Lower leg skin (tissue), 4 donors: ENCODE measurements around the gene ERC1. TPM values are rescaled to one million over a fixed set of nuclear protein-coding genes. Genes with fewer than 3 reads are reported as not detected.

Experiments
- DNase-seq, 2 donors: peaks; one replicate each; pipeline ENCODE4 v3.0.0-alpha.2; 2019; ENCODE audit warnings: low spot score in 2 of 2
- H3K4me3 ChIP-seq: fragments of 200-600 bp; sonication (generic); 2 replicates; pipeline ENCODE4 v1.5.1; 2017; ENCODE audit warnings: mild to moderate bottlenecking, low read depth; ENCODE audit not compliant: poor library complexity, severe bottlenecking
- POLR2A ChIP-seq, 2 donors: fragments of 450-650 bp; IDR thresholded peaks; one replicate each; pipeline ENCODE4 v1.6.1; 2016 to 2017; ENCODE audit warnings: antibody characterized with exemption in 2 of 2, mild to moderate bottlenecking in 1 of 2, moderate library complexity in 1 of 2
- whole genome bisulfite sequencing, 2 donors: methylation state at CpG; one replicate each; pipeline ENCODE4 v1.1.5; 2018; 5-methylcytosine and 5-hydroxymethylcytosine counted together
- intact Hi-C: fragments of 100-400 bp; cut with DNase I; formaldehyde crosslinking; loops from one replicate; pipeline ENCODE4 v1.15.0; 2023; ENCODE audit warnings: low total_unique reads
- total RNA-seq, 4 donors: library from RNA; depleted of rRNA; stranded (reverse); fragments of >200 nt; gene quantifications; one replicate each; pipeline ENCODE4 v1.1.0, GENCODE V29; 2016
- TF ChIP-seq, protein P1 (sequence below), 3 donors: fragments of 450-650 bp; IDR thresholded peaks; one replicate each; pipeline ENCODE4 v1.5.1; 2016; ENCODE audit warnings: antibody characterized with exemption in 3 of 3, mild to moderate bottlenecking in 3 of 3, moderate library complexity in 2 of 3

The ERC1 gene
- total RNA-seq, 4 donors from 2014 or later: 22.1 to 42.7 (median 29.7) TPM

DNA sequence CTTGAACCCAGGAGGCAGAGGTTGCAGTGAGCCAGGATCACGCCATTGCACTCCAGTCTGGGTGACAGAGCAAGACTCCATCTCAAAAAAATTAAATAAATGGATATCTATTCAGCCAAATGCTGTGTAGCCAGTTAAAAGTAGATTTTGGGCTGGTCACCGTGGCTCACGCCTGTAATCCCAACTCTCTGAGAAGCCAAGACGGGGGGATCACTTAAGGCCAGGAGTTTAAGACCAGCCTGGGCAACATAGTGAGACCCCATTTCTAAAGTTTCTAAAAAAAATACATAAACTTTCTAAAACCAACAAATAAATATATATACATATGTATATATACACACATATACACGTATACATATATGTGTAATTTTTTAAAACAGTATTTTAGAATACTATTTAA is 414.6 kb downstream of the ERC1 start:
- DNase-seq: no peak
- intact Hi-C loops: no loop called here
- TF ChIP-seq, protein P1, sequence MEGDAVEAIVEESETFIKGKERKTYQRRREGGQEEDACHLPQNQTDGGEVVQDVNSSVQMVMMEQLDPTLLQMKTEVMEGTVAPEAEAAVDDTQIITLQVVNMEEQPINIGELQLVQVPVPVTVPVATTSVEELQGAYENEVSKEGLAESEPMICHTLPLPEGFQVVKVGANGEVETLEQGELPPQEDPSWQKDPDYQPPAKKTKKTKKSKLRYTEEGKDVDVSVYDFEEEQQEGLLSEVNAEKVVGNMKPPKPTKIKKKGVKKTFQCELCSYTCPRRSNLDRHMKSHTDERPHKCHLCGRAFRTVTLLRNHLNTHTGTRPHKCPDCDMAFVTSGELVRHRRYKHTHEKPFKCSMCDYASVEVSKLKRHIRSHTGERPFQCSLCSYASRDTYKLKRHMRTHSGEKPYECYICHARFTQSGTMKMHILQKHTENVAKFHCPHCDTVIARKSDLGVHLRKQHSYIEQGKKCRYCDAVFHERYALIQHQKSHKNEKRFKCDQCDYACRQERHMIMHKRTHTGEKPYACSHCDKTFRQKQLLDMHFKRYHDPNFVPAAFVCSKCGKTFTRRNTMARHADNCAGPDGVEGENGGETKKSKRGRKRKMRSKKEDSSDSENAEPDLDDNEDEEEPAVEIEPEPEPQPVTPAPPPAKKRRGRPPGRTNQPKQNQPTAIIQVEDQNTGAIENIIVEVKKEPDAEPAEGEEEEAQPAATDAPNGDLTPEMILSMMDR (IDR thresholded peaks at IDR 0.05): no peak
- TF ChIP-seq POLR2A (IDR thresholded peaks at IDR 0.05): no peak
- WGBS, 2 donors: 99% methylated on average over 5 of the region's 5 CpGs
- H3K4me3 ChIP-seq: no peak overlapping the region

DNA sequence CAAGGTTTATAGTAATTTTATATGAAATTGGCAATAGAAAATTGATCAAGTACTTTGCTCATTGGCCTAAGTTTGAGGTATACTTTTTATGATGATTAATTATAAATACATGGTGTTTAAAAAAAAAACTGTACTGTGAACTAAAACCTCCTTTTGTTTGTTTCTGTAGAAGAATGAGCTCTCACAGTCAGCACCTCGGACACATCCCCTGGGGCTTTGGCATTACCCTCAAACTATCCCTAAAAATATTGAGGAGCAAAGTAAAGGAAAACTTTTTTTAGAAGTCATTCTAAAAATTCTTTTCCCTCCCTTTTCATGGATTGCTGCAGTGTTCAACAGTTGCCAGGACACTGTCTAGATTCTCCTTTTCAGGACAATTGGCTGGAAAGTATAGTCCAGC is 419.8 kb downstream of the ERC1 start:
- no peak for DNase-seq
- 82 to 86% methylated on average over 1 of the region's 1 CpG for WGBS, 2 donors
- no peak for TF ChIP-seq POLR2A (IDR thresholded peaks at IDR 0.05)
- TF ChIP-seq, protein P1 (IDR thresholded peaks at IDR 0.05): no peak
- H3K4me3 ChIP-seq: no peak overlapping the region
- intact Hi-C loops: no loop called here

DNA sequence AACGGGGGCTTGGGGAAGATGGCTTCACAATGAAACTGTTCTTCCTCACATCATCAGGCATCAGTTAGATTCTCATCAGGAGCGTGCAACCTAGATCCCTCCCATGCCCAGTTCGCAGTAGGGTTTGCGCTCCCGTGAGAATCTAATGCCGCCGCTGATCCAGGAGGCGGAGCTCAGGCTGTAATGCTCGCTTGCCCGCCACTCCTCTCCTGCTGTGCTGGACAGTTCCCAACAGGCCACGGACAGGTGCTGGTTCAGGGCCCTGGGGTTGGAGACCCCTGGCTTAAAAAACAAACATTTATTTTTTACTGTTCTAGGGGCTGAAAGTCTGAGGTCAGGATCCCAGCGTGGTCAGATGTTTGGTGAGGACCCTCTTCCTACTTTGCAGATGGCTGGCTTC is 422.9 kb downstream of the ERC1 start:
- DNase-seq: no peak
- no peak for TF ChIP-seq POLR2A (IDR thresholded peaks at IDR 0.05)
- TF ChIP-seq, protein P1 (IDR thresholded peaks at IDR 0.05): no peak
- intact Hi-C loops: no loop called here
- H3K4me3 ChIP-seq: no peak overlapping the region
- WGBS, 2 donors: 95 to 98% methylated on average over 11 to 12 of the region's 12 CpGs

DNA sequence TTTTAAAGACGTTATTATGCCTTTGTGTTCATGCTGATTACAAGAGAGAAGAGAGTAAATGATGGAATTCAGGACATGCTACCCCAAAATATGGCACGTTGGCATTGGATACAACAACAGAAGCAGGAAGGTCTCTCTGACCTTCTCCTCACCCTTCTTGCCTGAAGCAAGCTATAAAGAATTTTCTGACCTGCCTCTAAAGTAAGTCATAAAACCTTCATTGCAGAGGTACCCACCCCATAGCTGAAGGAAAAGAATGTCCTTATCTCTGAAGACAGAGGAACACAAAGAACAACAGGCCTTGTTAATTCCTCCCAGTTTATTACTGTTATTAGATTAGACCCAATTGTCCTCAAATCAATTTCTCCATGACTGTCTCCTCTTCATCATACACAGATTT is 427.1 kb downstream of the ERC1 start:
- TF ChIP-seq POLR2A (IDR thresholded peaks at IDR 0.05): no peak
- TF ChIP-seq, protein P1 (IDR thresholded peaks at IDR 0.05): no peak
- 50 to 68% methylated on average over 2 of the region's 2 CpGs for WGBS, 2 donors
- intact Hi-C loops: no loop called here
- DNase-seq: no peak
- H3K4me3 ChIP-seq: no peak overlapping the region

DNA sequence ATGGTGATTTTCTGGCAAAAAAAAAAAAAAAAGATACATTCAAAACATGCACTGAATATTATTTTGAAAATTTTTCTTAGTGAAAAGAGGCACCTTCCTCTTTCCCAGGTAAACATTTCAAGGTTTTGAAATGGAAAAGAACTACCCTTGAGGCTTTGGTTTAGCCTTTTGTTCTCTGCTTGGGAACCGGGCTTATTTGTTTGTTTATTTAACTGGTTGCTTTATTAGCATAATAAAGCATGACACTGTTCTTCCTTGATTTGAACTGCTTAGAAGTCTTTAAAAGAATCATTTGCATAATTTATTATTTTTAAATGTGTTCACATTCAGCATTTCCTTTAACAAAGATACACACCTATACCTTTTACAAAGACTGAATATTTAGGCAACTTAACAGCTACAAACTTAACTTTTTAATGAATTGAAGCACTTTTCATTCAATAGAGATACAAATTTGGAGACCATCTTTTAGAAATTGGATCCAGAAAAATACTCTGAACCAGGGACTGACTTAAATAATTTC is 428.9 kb downstream of the ERC1 start:
- intact Hi-C loops: no loop called here
- 80 to 81% methylated on average over 1 of the region's 1 CpG for WGBS, 2 donors
- DNase-seq: no peak
- no peak overlapping the region for H3K4me3 ChIP-seq
- TF ChIP-seq, protein P1 (IDR thresholded peaks at IDR 0.05): no peak
- no peak for TF ChIP-seq POLR2A (IDR thresholded peaks at IDR 0.05)
